ENCODE data around the gene ZNF296. TPM values are rescaled to one million over a fixed set of nuclear protein-coding genes. Genes with fewer than 3 reads are reported as not detected.

The ZNF296 gene
- total RNA-seq, 1 experiment from 2014 or later: 6.7 TPM

DNA sequence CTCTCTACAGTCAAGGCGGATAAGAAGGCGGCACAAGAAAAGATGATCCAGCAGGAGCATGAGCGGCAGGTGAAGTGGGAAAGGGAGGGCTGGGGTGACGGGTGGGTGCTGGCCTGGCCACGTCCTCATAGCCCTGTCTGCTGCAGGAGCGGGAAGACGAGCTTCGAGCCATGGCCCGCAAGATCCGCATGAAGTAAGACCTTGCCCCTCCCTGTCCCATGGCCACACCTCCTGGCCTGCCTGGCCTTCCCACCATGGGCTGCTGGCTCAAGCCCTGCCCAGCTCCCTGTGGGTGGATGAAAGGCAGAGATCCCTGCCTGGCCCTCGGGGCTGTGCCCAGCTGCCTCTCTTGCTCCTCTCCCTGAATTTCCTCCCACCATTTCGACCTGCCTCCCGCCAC lies 7.2 kb downstream of the ZNF296 start:
- intact Hi-C loops (cut with micrococcal nuclease; ENCODE audit: unreplicated experiment) (no loop called here), in situ Hi-C loops (cut with HindIII; ENCODE audit: low pct_unique_long_range_greater_than_20kb, low sequenced_read_pairs) (no loop called here)
- Histone ChIP-seq H3K4me3 (ENCODE audit: low read depth in 2 of 2, low read length in 2 of 2) (no peak overlapping the region), H3K27me3 (ENCODE audit: control insufficient read depth, insufficient read depth, low read length) (no peaks in the 10 kb centered on the region), H3K27ac (ENCODE audit: low read length) (no peak overlapping the region), H3K36me3 (ENCODE audit: control insufficient read depth, insufficient read depth, low read length) (no peaks in the 10 kb centered on the region), H3K4me1 (ENCODE audit: control insufficient read depth, insufficient read depth, low read length) (no peaks in the 10 kb centered on the region), H3K9me3 (ENCODE audit: control insufficient read depth, insufficient read depth, low read depth, low read length) (no peaks in the 10 kb centered on the region)
- ChIA-PET CTCF (no interaction called here), POLR2A (no interaction called here)
- DNase-seq (ENCODE audit: low read depth, low spot score) (no peak), ATAC-seq (peak; percentile 84)
- no TSS peak for BruUV-seq (replicated peaks)
- no peak for TF ChIP-seq TCF7L2 (IDR thresholded peaks at IDR 0.05; ENCODE audit: low read depth, low read length)
- no peak for TF ChIP-seq REST (IDR thresholded peaks at IDR 0.05; ENCODE audit: insufficient read depth in 1 of 2, low read depth in 2 of 2, low read length in 1 of 2)
- no peak for TF ChIP-seq POLR2AphosphoS5 (IDR thresholded peaks at IDR 0.05; ENCODE audit: low read depth, low read length)
- TF ChIP-seq SIN3A (IDR thresholded peaks at IDR 0.05; ENCODE audit: borderline replicate concordance, insufficient read depth, low read depth, low read length): no peak
- TF ChIP-seq, protein P1, sequence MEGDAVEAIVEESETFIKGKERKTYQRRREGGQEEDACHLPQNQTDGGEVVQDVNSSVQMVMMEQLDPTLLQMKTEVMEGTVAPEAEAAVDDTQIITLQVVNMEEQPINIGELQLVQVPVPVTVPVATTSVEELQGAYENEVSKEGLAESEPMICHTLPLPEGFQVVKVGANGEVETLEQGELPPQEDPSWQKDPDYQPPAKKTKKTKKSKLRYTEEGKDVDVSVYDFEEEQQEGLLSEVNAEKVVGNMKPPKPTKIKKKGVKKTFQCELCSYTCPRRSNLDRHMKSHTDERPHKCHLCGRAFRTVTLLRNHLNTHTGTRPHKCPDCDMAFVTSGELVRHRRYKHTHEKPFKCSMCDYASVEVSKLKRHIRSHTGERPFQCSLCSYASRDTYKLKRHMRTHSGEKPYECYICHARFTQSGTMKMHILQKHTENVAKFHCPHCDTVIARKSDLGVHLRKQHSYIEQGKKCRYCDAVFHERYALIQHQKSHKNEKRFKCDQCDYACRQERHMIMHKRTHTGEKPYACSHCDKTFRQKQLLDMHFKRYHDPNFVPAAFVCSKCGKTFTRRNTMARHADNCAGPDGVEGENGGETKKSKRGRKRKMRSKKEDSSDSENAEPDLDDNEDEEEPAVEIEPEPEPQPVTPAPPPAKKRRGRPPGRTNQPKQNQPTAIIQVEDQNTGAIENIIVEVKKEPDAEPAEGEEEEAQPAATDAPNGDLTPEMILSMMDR (IDR thresholded peaks at IDR 0.05): no peak

DNA sequence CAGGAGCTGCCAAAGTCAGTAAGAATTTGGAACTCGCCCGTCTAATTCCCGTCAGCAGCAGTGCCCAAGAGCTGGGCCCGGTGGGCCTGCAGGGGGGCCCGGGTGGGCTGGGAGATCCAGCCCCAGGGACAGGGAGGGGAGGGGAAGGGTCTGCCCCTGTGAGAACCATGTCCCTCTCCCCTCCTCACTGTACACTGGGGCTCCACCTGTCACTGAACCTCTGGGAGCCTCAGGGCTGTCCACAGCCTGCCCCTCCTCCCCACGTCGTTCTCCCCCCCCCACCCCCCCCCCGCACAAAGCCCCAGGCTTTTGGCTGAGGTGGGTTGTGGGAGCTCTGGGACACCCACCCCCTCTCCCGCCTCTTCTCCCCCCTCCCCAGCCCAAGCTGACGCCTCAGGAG lies 8.2 kb downstream of the ZNF296 start:
- DNase-seq (ENCODE audit: low read depth, low spot score) (no peak), ATAC-seq (no peak)
- TF ChIP-seq REST (IDR thresholded peaks at IDR 0.05; ENCODE audit: insufficient read depth in 1 of 2, low read depth in 2 of 2, low read length in 1 of 2) (no peak), SIN3A (IDR thresholded peaks at IDR 0.05; ENCODE audit: borderline replicate concordance, insufficient read depth, low read depth, low read length) (no peak), TCF7L2 (IDR thresholded peaks at IDR 0.05; ENCODE audit: low read depth, low read length) (no peak), POLR2AphosphoS5 (IDR thresholded peaks at IDR 0.05; ENCODE audit: low read depth, low read length) (no peak)
- TF ChIP-seq, protein P1 (IDR thresholded peaks at IDR 0.05): no peak
- intact Hi-C loops (cut with micrococcal nuclease; ENCODE audit: unreplicated experiment): no loop called here
- in situ Hi-C loops (cut with HindIII; ENCODE audit: low pct_unique_long_range_greater_than_20kb, low sequenced_read_pairs): no loop called here
- POLR2A ChIA-PET: interaction anchor here (0.5 kb wide), 1 partner anchor 25 kb away, joined by 6 read pairs; no protein-coding TSS in a partner anchor
- no peaks in the 10 kb centered on the region for H3K27me3 ChIP-seq (ENCODE audit: control insufficient read depth, insufficient read depth, low read length)
- H3K27ac ChIP-seq (ENCODE audit: low read length): no peak overlapping the region
- BruUV-seq (replicated peaks): no TSS peak
- H3K9me3 ChIP-seq (ENCODE audit: control insufficient read depth, insufficient read depth, low read depth, low read length): no peaks in the 10 kb centered on the region
- H3K4me3 ChIP-seq (ENCODE audit: low read depth in 2 of 2, low read length in 2 of 2): no peak overlapping the region
- CTCF ChIA-PET: no interaction called here
- H3K4me1 ChIP-seq (ENCODE audit: control insufficient read depth, insufficient read depth, low read length): no peaks in the 10 kb centered on the region
- no peaks in the 10 kb centered on the region for H3K36me3 ChIP-seq (ENCODE audit: control insufficient read depth, insufficient read depth, low read length)
